Bronchial epithelial cell (primary cell): ENCODE data around the gene VPS33A. TPM values are rescaled to one million over a fixed set of nuclear protein-coding genes. Genes with fewer than 3 reads are reported as not detected.

ENCODE experiments used
- DNase-seq: peaks from one replicate; pipeline ENCODE4 v3.0.0-alpha.2; 2010; ENCODE audit warnings: low read depth
- FAIRE-seq: peaks from 2 replicates; lab custom pipeline; 2011; peaks lifted over from hg19 to GRCh38; lab: Jason Lieb, UNC
- H3K27me3 ChIP-seq: 2 replicates; pipeline ENCODE4 v1.5.1; 2011; ENCODE audit warnings: low read length; ENCODE audit not compliant: control insufficient read depth, insufficient read depth
- H3K36me3 ChIP-seq: 2 replicates; pipeline ENCODE4 v1.5.1; 2011; ENCODE audit warnings: low read length; ENCODE audit not compliant: control insufficient read depth, insufficient read depth
- H3K4me3 ChIP-seq: 2 replicates; pipeline ENCODE4 v1.5.1; 2011; ENCODE audit warnings: mild to moderate bottlenecking, low read depth, low read length, control low read depth
- CTCF ChIP-seq: IDR thresholded peaks from 2 replicates; pipeline ENCODE4 v1.5.1; 2011; ENCODE audit warnings: mild to moderate bottlenecking, moderate library complexity, low read length, control low read depth, inconsistent platforms; ENCODE audit not compliant: insufficient read depth, severe bottlenecking
- total RNA-seq: library from RNA; depleted of rRNA; stranded (reverse); fragments of >200 nt; gene quantifications from 2 replicates; pipeline ENCODE4 v1.2.1, GENCODE V29; 2014

The VPS33A gene
- total RNA-seq, 1 donor from 2014 or later = 17.1 TPM

GRCh38 chr12:122226366-122227125 lies 39.7 kb downstream of the VPS33A start:
- Histone ChIP-seq H3K27me3 (no peaks in the 10 kb centered on the region), H3K36me3 (peaks cover 10% of the 10 kb centered on the region), H3K4me3 (peak overlapping the region; percentile 19)
- FAIRE-seq (no peak), DNase-seq (no peak)
- TF ChIP-seq CTCF = no peak

GRCh38 chr12:122225683-122226365 lies 40.5 kb downstream of the VPS33A start, which contains the start of gene DIABLO:
TSS of gene DIABLO (minus strand) at chr12:122226052. CDS start at chr12:122226014, 38 bp downstream.
- TF ChIP-seq CTCF = no peak
- no peaks in the 10 kb centered on the region for H3K27me3 ChIP-seq
- H3K4me3 ChIP-seq = peak within 1 kb of the TSS; percentile 90
- peaks cover 10% of the 10 kb centered on the region for H3K36me3 ChIP-seq
- DNase-seq (peak; percentile 96), FAIRE-seq (no peak)

GRCh38 chr12:122216445-122216844 lies 49.8 kb downstream of the VPS33A start:
- TF ChIP-seq CTCF = no peak
- Histone ChIP-seq H3K27me3 (no peaks in the 10 kb centered on the region), H3K36me3 (peaks cover 21% of the 10 kb centered on the region), H3K4me3 (no peak overlapping the region)
- DNase-seq (no peak), FAIRE-seq (no peak)

- DNase-seq = no peak
- Histone ChIP-seq H3K4me3 (no peak overlapping the region), H3K36me3 (peaks cover 19% of the 10 kb centered on the region), H3K27me3 (no peaks in the 10 kb centered on the region)
- FAIRE-seq = no peak
- no peak for TF ChIP-seq CTCF
These were observed 50.5 kb downstream of the VPS33A start for GRCh38 chr12:122215771-122216170.

- peaks cover 13% of the 10 kb centered on the region for H3K36me3 ChIP-seq
- no peak for DNase-seq
These were observed 58.0 kb downstream of the VPS33A start for GRCh38 chr12:122208073-122208820.

More at GRCh38 chr12:122208073-122208820, 58.0 kb downstream of the VPS33A start:
- Histone ChIP-seq H3K4me3 (no peak overlapping the region), H3K27me3 (no peaks in the 10 kb centered on the region)
- no peak for FAIRE-seq
- no peak for TF ChIP-seq CTCF
